ENCODE measurements around the gene RYR3.
"Not testable (repeated sequence)": the region's sequence is repeated elsewhere in the genome, so short reads cannot be mapped to it uniquely, and the experiment has no call there.

RYR3 gene

DNA sequence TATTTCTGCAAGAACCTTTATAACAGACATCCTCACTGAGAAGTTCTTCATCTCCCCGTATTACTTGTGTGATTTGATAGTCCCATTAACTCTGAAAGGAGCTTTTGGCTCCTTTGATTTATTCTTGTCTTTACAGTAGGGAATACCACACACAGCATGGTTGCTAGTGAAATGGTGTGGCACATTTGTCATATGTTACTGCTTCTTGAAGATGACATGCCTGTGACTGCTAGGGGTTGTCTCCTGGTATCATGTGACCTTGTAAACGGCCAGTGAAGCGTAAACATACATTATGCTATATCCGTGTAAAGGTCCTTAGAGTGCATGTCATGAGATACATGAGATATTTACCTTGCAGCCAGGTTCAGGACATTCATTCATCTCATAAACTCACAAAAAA lies 197.9 kb downstream of the RYR3 start:
- DNase-seq (ENCODE audit: low spot score) = no peak

- no peak for DNase-seq (ENCODE audit: low spot score)
Measured at GRCh38 chr15:33515121-33515520, 204.4 kb downstream of the RYR3 start.

GRCh38 chr15:33516563-33516962 lies 205.8 kb downstream of the RYR3 start:
- DNase-seq (ENCODE audit: low spot score) = no peak

- DNase-seq (ENCODE audit: low spot score) = no peak
Measured at GRCh38 chr15:33517944-33518343, 207.2 kb downstream of the RYR3 start.

DNA sequence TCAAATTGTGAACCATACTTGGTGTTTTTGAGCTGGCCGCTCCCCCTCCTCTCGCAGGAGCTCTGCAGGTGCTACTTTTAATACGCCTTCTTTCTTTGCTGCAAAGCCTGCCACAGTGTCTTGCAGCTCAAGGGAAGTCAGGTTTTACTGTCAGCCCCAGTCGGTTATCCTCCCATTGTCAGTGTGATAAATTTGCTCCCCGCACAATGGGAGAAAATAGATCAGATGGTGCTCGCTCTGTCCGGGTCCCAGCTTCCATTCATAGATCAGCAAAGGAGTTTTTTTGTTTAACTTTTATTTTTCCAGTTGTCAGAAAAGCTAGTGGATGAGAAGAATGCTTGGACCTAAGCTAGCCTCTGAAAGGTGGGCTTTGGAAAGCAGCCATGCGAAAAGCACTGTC lies 207.7 kb downstream of the RYR3 start:
- no peak for DNase-seq (ENCODE audit: low spot score)

DNA sequence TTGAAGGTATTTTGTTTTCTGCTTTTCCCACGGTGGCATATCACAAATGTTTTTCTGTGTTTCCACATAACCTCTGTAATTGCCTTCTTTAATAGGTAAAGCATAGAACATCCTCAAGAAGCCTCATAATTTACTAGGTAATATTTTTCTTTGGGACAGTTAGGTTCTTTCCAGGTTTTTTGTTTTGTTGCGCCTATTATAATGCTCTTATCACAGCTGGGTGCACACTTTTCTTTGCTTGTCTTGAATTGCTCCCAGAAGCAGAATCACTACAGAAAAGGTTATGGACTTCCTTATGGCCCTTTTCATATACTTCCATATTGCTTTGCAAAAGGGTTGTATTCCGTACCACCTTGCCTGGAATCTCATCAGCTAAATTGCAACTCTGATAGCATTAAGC lies 213.5 kb downstream of the RYR3 start:
- DNase-seq (ENCODE audit: low spot score) = no peak

DNA sequence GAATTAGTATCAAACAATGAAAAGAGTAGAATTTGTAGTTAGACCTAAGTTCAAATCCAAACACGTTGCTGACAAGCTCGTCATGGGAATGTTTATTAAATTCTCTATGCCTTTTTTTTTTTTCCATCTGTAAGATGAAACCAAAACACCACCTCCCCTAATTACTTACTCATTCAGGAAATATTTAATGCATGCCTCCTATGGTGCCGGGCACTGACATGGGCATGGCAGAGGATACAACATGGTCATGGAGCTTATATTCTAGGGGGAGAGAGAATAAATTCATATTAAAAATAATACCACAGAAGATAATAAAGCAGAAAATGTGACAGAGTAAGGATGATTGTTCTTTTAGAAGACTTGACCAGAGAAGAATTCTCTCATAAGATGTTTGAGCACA lies 215.8 kb downstream of the RYR3 start:
- no peak for DNase-seq (ENCODE audit: low spot score)

DNA sequence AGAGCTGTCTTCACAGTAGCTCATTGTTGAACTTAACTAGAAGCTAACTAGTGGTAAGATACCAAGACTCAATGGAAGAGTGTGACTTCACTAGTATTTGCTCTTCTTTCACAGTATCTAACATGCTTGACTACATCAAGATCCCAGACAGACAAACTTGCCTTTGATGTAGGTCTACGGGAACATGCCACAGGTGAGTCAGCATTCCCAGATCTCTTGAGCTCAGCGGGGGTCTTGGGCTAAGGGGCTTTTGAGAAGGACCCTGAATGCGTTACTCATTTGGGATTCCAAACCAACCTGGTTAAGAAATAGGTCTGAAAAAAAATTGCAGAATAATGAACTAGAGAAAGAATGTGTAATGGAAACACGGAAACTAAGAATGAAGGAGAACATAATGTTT lies 222.4 kb downstream of the RYR3 start:
- DNase-seq (ENCODE audit: low spot score) = no peak

DNA sequence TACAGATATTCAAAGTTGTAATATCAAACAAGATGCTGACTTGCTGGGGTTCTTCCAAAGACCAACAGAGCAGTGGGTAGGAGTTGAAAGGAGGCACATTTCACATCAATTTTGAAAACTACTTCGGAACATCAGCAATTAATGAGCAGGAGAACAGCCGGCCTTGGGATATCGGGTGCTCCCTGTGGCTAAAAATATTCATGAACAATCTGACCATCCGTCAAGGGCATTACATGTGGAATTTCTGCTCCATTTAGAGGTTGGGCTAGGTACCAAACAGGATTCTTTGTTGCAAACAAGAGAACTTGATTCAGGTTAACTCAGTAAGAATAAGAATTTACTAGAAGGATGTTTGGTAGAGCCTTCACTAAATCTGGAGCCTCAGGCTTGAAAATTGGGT lies 223.9 kb downstream of the RYR3 start:
- DNase-seq (ENCODE audit: low spot score) = no peak

- no peak for DNase-seq (ENCODE audit: low spot score)
Measured at GRCh38 chr15:33535135-33535534, 224.4 kb downstream of the RYR3 start.

- DNase-seq (ENCODE audit: low spot score) = no peak
Measured at GRCh38 chr15:33539825-33540573, 229.2 kb downstream of the RYR3 start.

DNA sequence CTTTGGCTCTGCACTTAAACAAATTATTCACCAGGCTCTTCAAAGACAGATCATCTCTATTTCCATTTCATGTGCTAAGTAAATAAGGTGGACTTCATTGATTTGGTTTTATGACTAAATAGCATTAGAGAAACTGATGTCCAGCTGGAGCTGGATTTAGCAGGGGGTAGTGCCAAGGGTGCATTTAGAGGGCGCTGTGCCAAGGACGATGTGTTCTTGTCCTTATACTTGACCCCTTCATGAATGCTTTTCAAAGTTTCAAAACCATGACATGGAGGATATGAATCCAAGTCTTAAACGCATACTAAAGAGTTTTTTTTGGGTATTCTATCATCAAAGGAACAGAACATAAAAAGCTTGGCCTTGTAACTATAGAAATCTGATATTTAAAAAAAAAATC lies 233.2 kb downstream of the RYR3 start:
- DNase-seq (ENCODE audit: low spot score) = no peak

DNA sequence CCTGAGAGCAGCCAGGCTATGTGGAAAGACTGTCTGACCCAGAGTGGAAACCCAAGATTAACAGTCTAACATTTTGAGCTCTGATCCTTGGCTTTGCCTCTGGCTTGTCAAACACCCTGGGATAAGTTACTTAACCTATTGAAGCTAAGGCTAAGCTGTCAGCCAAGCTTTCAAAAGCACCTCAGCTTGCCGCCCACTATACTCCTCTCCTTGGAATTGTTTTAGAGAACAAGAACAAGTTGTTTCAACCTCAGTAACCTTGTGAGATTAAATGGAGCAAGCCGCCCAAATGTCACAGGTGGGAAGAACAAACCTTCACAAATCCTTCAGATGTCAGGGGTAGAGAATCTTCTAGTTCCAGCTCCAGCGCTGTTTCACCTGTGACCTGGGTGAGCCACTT lies 235.1 kb downstream of the RYR3 start:
- DNase-seq (ENCODE audit: low spot score) = no peak

GRCh38 chr15:33547876-33548275 lies 237.1 kb downstream of the RYR3 start:
- DNase-seq (ENCODE audit: low spot score) = peak; percentile 16

DNA sequence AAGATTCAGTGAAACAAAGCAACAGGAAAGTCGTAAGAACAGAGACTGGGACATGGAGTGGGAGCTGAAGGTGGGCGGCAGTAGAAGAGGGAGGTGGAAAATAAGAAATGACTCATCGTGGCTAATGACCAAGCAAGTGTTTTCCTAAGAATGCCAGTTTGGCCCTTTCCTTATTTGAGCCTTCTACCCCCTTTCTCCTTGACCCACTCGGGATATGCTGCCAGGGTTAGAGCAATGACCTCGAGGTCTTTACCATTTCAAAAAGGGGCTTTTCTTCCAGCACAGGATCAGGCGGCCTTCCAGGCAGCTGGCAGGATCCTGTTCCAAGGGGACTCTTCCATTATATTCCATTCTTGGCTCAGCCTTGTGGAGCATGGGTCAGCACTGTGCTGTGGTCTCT lies 241.1 kb downstream of the RYR3 start:
- no peak for DNase-seq (ENCODE audit: low spot score)

DNA sequence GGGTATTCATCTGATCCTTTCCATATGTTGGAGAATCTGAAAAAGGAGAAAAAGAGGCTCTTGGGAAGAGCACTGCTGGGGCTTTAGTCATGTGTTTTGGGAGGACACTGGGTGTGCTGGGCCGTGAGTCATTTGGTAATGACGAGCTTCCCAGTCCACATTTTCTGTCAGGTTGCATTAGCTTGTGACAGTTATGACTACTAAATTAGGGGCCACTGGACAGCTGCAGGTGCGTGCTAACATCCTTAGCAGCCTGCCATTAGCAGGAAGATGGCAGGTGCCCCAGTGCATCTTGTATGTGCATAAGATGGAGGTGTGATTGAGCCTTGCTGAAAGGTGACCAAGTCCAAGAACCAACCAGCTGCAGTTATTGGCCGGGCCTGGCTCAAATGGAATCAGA lies 242.4 kb downstream of the RYR3 start:
- no peak for DNase-seq (ENCODE audit: low spot score)

DNA sequence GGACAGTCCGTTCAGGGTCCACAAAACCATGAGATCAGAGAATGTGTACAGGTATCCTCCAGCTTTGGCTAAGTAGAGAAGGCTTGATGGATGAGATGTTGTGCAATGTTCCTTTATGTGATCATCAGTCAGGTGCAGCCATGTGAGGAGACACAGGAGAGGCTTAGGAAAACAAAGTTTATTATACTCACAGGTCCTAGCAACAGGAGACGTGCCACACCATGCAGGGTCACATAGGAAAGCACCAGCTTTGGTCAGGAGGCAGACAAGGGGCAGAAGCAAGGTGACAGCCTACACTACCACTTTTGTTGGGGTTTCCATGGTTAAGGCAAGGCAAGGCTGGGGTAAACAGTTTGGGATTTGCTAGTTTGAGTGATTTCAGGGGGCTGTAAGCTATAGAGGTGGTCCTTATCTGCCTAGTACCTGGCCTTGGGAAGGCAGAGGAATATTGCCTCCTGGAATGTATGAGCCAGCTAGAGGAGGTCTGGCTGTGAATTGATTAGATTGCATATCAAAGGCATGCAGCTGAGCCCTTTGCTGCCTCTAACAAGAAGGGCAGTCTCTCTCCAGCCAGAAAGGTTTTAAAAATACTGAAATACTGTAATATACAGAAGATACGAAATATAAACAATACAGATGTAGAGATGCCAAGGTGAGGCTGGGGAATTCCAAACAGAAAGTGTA lies 248.6 kb downstream of the RYR3 start:
- DNase-seq (ENCODE audit: low spot score) = no peak

- no peak for DNase-seq (ENCODE audit: low spot score)
Measured at GRCh38 chr15:33561407-33561806, 250.6 kb downstream of the RYR3 start.

GRCh38 chr15:33561967-33562366 lies 251.2 kb downstream of the RYR3 start:
- DNase-seq (ENCODE audit: low spot score) = no peak

- DNase-seq (ENCODE audit: low spot score) = no peak
Measured at GRCh38 chr15:33565094-33565493, 254.3 kb downstream of the RYR3 start.

DNA sequence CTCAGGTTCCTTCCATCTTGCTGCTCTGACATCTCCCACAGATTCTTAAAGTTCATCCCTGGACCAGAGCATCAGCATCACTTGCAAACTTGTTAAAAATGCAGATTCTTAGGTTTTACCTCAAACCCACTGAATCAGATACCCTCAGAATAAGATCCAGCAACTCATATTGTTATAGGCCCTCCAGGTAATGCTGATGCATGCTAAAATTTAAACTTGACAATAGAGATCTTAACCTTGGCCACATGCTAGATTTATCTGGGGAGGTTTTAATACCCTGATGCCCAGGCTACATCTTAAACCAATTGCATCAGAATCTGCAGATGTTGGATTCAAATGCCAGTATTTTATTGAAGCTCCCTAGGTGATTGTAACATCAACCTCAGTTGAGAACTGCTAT lies 256.9 kb downstream of the RYR3 start:
- no peak for DNase-seq (ENCODE audit: low spot score)

DNA sequence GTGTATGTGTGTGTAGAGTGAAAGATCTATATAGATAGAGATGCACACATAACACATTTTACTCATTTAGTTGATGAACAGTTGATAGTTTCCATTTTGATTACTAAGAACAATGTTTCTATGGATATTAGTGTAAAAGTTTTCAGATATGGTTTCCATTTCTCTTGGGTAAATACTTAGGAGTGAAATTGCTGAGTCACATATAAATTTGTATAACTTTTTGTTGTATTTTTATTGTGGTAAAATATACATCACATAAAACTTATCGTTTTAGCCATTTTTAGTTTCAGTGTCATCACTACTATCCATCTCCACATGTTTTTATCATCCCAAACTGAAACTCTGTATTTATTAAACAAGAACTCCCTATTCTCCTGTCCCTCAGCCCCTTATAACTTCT lies 258.3 kb downstream of the RYR3 start:
- DNase-seq (ENCODE audit: low spot score) = no peak

DNA sequence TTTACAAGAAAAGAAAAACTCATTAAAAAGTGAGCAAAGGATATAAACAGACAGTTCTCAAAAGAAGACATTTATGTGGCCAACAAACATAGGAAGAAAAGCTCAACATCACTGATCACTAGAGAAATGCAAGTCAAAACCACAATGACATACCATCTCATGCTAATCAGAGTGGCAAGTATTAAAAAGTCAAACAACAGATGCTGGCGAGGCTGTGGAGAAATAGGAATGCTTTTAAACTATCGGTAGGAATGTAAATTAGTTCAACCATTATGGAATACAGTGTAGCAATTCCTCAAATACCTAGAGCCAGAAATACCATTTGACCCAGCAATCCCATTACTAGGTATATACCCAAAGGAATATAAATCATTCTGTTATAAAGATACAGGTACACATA lies 267.1 kb downstream of the RYR3 start:
- not testable (repeated sequence) for DNase-seq (ENCODE audit: low spot score)

DNA sequence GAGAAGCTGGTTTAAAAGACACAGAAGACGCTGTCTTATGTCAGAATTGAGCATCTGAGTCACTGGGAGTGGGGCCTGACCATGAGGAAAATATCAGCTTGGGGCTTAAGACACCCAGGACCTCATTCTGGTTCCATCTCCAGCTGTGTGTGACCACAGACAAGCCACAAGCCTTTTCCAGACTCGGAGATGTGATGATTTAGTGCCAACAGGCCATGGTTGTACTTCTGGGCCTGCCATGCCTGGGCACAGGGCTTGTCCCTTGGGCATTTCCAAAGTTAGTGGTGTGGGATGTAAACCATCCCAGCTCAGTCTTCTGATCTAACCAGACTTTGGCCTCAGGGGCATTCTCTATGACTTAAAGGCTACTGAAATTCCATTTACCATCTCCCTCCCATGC lies 269.8 kb downstream of the RYR3 start:
- DNase-seq (ENCODE audit: low spot score) = no peak
